ENCODE measurements around the gene VAV2.

GRCh38 chr9:133934482-133935232 is 57.5 kb downstream of the VAV2 start:
- TF ChIP-seq CTCF (conservative IDR thresholded peaks at IDR 0.05; ENCODE audit: low read depth, low read length) (no peak), RCOR1 (IDR thresholded peaks at IDR 0.05; ENCODE audit: insufficient replicate concordance, low read length) (no peak), MAZ (IDR thresholded peaks at IDR 0.05; ENCODE audit: borderline replicate concordance, low read depth, low read length) (no peak), RFX5 (IDR thresholded peaks at IDR 0.05; ENCODE audit: low read depth, low read length) (no peak)
